ENCODE measurements around the gene HTR3C.
"Not testable (repeated sequence)": the region's sequence is repeated elsewhere in the genome, so short reads cannot be mapped to it uniquely, and the experiment has no call there.

The HTR3C gene

GRCh38 chr3:184052767-184053166 is at the start of gene HTR3C:
Gene HTR3C, plus strand, starts transcription at chr3:184053047. Its CDS starts 34 bp downstream, at chr3:184053081.
- no peak for FAIRE-seq

- FAIRE-seq, result no peak
Measured at GRCh38 chr3:184003187-184003967, 49.5 kb upstream of the HTR3C start.

- FAIRE-seq, result no peak
Measured at GRCh38 chr3:184004476-184004875, 48.4 kb upstream of the HTR3C start.

GRCh38 chr3:184005941-184006507 is 46.8 kb upstream of the HTR3C start:
- FAIRE-seq, result no peak

- not testable (repeated sequence) for FAIRE-seq
Measured at GRCh38 chr3:184007143-184007813, 45.6 kb upstream of the HTR3C start.

- no peak for FAIRE-seq
Measured at GRCh38 chr3:184008161-184008560, 44.7 kb upstream of the HTR3C start.

GRCh38 chr3:184011230-184011876 is 41.5 kb upstream of the HTR3C start:
- no peak for FAIRE-seq

- FAIRE-seq, result no peak
Measured at GRCh38 chr3:184011937-184012889, 40.6 kb upstream of the HTR3C start.

- no peak for FAIRE-seq
Measured at GRCh38 chr3:184015381-184016019, 37.3 kb upstream of the HTR3C start.

- no peak for FAIRE-seq
Measured at GRCh38 chr3:184016169-184016570, 36.7 kb upstream of the HTR3C start.

- no peak for FAIRE-seq
Measured at GRCh38 chr3:184016811-184017671, 35.8 kb upstream of the HTR3C start.

GRCh38 chr3:184017672-184018423 is 35.0 kb upstream of the HTR3C start, which contains the start of gene ABCC5:
Gene ABCC5, minus strand, starts transcription at chr3:184017884. Its CDS starts 3,492 bp downstream, at chr3:184014392.
- peak; percentile 93 for FAIRE-seq

GRCh38 chr3:184018424-184018973 is 34.3 kb upstream of the HTR3C start:
- FAIRE-seq, result no peak

GRCh38 chr3:184022323-184022722 is 30.5 kb upstream of the HTR3C start:
- FAIRE-seq, result no peak

- not testable (repeated sequence) for FAIRE-seq
Measured at GRCh38 chr3:184025256-184025655, 27.6 kb upstream of the HTR3C start.

- FAIRE-seq, result not testable (repeated sequence)
Measured at GRCh38 chr3:184028275-184028890, 24.5 kb upstream of the HTR3C start.

- no peak for FAIRE-seq
Measured at GRCh38 chr3:184029443-184029842, 23.4 kb upstream of the HTR3C start.

- FAIRE-seq, result no peak
Measured at GRCh38 chr3:184030536-184030935, 22.3 kb upstream of the HTR3C start.

Measured in G401.6 (cell line).